GM21447 (cell line): ENCODE data around the gene FURIN.
"Not testable (repeated sequence)": the region's sequence is repeated elsewhere in the genome, so short reads cannot be mapped to it uniquely, and the experiment has no call there.

Source experiments
- ATAC-seq: cut with Tn5 transposase; IDR thresholded peaks from one replicate; pipeline ENCODE4 v1.9.1; 2021; ENCODE audit not compliant: unreplicated experiment

The FURIN gene

DNA sequence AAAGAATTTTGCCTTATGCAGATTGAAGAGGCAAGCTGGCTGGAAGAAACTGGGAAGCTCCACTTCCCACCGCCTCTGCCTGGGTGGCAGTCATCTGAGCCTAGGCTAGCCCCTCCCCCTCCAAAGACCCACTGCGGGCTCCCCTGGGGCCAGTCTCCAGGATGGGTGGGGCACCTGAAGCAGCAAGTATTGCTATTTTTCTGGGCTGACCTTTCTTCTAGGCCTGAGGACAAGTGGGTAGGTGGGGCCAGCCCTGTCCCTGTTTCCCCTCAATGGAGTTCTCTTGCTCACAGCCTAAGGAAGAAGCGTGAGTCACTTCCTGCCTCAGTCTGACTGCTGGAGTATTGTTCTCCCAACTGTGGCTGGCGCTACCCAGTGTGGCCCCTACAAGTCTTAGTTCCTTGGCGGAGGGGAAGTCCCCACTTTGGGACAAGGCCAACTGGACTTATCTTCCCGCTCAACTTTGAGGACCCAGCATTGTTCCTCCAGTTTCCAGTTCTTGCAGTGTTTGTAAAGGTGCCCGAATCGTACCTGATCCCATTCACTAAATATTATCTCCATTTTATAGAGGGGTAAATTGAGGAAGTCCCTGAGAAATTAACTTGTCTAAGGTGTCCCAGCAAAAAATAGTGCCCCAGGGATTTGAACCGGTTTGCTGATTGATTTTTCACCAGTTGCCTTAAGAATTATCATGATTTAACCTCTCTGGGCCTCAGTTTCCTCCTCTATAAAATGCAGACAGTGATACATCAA, 1.4 kb downstream of the FURIN start:
- ATAC-seq = no peak

DNA sequence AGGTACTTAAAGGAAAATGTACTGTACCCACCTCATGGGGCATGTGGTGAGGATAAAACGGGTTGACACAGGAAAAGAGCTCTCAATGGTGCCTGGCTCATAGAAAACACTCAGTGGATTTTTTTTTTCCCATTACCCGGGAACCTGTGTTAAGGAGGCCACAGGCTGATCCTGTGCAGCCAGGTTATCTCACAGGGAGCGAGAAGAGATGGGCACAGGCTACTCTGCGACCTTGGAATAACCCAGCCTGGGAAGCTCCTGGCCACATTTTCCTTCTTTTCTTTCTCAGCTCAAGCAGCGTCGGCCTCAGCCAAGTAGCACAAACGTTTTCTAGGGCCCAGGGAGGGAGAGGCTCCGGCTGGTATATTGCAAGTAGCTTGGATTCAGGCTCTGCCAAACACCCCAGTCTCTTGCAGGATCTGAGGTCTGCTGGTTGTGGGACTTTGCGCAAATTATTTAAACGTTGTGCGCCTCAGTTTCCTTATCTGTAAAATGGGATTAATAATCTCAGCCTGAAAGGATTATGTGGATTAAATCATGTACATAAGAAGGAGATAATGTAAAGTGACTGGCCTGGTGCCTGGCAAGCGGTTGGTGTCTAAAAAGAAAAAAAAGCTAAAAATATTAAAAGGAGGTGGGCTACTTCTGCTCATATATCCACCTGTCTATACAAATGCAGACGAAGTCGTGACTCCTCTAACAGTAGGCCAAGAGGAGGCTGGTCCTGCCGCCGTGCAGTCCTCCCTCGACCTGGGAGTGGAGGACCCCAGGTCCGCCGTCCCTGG, 2.2 kb downstream of the FURIN start:
- peak; percentile 4 for ATAC-seq

DNA sequence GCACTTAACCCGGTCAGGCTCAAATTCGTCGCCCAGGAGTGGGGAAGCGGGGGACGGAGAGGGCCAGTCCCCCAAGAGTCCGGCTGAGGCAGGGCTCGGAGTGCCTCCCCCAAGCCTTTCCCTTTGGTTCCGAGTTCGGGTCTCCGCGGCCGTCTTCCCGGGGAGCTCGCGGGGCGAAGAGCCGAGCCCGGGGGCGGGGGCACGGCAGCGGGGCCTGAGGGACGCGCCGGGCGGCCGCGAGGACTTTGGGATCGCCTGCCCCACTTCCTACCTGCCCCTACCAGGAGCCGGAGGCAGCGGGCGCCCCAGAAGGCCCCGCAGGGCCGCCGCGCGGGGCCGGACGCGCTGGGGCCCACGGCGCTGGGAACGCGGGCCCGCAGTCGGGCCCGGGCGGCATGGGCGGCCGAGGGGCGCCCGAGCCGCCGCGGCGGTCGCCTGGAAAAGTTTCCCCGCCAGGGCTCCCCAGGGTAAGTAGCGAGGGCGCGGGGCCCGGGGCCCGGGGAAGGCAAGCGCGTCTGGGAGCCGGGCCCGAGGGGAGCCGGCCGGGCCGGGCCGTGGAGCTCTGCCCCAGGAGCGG, 2.8 kb downstream of the FURIN start:
- peak; percentile 11 for ATAC-seq

DNA sequence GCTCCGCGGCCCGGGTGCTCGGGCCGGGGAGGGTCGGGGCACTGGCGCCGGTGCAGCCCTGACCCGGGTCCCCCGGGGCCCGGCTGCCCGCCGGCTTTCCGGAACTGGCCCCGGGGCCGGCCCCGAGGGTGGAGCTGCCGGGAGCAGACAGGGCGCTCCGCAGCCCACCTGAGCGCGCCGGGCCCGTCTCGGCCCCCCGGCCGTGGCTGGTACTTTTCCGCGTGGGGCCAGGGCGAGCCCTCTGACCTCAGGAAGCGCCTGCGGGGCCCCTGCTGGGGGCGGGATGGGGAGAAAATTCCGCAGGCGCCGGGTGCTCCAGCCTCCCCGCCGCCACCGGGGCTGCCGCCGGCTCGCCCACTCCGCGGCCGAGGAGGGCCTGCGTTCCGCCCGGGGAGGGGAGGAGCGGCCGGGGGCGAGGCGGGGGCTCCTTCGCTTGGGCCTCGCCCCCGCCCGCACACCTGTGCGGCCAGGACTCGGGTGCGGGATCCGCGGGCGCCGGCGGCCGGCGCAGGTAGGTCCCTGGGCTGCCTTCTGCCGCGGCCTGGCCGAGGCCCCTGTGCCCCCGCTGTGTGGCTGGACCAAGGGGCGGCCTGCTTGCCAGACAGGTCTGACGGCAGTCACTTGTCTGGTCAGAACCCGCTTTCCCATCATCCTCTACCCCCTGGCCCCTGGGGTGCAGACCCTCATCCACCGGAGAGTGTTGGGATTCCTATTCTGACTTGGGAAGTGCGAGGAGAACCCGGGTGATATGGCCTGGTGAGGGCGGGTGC, 3.5 kb downstream of the FURIN start:
- ATAC-seq = peak; percentile 14

DNA sequence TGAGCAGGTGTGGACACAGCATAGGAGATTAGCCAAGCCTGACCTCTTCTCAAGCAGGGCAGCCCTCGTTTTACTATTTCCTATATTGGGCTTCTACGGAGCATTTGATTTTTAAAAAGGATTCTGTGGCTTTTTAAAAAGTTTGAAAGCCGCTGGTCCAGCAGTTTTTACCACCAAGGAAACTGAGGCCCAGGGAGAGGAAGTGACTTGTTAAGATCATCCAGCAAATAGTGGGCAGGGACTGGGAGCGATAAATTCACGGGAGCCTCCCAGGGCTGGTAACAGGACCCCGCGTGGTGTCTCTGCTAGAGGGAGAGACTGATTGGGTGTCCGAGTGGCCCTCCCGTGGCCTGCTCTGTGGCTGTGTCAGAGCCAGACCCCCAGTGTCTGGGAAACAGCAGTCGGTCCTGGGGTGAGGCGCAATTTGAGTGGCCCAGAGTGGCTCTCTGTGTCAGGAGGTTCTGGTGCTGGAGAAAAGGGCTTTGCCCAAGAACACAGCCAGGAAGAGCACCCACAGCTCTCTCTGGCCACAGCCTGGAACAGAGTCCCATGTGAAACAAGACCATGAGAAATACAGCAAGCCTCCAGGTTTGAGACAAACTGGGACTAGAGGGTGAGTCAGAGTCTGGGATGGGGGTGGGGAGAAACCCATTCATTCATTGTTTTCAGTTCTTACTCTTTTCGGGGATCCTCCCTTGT, 4.2 kb downstream of the FURIN start:
- ATAC-seq = peak; percentile 32

GRCh38 chr15:90873488-90873997, 5.2 kb downstream of the FURIN start:
- ATAC-seq = no peak

DNA sequence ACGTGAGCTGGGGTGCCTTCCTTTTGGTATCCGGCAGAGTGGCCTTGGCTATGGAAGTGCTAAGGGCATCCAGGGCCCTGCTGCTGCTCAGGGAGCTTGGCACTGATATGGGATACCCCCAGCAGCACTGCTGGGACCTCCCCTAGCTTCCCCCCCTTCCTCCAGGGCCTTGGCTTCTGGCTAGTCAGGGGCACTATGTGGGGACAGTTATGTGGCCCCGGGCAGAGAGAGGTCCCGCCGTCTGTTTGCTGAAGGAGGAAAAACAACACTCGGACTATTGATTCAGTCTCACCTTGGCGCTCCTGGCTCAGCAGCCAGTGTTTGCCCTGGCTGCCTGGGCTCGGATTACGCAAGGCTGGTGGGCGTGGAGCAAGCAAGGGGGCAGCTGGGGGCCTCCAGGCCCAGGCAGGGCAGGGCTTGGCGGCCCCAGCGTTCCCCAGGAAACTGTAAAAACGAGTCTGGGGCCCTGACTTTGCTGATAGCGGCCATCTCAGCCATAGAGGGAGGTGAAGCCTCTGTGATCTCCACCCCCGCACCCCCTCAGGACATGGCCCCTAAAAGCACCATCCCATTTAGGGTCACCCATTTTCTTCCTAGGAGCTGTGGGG, 5.7 kb downstream of the FURIN start:
- no peak for ATAC-seq

DNA sequence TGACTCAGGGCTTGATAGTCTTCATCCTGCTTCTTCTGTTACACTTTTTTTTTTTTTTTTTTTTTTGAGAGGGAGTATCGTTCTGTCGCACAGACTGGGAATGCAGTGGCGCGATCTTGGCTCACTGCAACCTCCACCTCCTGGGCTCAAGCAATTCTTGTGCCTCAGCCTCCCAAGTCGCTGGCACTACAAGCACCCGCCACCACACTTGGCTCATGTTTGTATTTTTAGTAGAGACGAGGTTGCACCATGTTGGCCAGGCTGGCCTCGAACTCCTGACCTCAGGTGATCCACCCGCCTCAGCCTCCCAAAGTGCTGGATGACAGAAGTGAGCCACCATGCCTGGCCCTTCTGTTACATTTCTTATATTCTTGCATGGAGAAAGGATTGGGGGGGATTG, 6.6 kb downstream of the FURIN start:
- not testable (repeated sequence) for ATAC-seq

DNA sequence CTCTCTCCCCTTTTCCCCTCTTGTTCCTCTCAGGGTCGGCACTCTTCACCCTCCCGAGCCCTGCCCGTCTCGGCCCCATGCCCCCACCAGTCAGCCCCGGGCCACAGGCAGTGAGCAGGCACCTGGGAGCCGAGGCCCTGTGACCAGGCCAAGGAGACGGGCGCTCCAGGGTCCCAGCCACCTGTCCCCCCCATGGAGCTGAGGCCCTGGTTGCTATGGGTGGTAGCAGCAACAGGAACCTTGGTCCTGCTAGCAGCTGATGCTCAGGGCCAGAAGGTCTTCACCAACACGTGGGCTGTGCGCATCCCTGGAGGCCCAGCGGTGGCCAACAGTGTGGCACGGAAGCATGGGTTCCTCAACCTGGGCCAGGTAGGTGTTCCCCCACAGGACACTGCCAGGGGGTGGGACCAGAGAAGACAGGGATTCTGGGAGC, 7.2 kb downstream of the FURIN start:
- no peak for ATAC-seq

DNA sequence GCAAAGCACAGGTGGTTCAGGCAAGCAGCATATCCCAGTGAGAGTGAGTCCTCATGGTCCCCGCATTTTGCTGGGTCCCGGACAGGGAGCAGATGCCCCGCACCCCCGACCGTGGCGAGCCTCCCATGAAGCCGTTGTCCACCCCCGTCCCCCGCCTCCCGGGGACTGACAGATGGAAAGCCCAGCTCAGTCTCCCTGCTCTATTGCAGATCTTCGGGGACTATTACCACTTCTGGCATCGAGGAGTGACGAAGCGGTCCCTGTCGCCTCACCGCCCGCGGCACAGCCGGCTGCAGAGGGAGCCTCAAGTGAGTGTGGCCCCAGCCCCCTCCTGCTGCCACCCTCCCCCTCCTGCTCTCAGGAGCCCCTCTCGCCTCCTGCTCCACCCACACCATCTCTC, 7.7 kb downstream of the FURIN start:
- no peak for ATAC-seq

- ATAC-seq = no peak
Observed at GRCh38 chr15:90876512-90877170, 8.3 kb downstream of the FURIN start.

GRCh38 chr15:90877315-90877714, 8.9 kb downstream of the FURIN start:
- ATAC-seq = no peak

DNA sequence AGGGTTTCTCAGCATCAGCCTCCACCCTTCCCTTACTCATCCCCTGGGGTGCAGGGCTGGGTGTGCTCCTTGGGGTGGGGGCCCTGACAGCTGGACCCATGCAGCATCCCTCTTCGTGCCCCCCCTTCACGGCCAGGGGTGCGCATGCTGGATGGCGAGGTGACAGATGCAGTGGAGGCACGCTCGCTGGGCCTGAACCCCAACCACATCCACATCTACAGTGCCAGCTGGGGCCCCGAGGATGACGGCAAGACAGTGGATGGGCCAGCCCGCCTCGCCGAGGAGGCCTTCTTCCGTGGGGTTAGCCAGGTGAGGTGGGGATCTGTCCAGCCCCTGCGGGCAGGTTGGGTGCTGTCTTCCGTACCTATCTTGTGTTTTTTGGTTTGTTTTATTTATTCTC, 9.6 kb downstream of the FURIN start:
- no peak for ATAC-seq

- ATAC-seq = no peak
Observed at GRCh38 chr15:90878660-90879059, 10.3 kb downstream of the FURIN start.

- ATAC-seq = no peak
Observed at GRCh38 chr15:90879730-90880366, 11.5 kb downstream of the FURIN start.

- no peak for ATAC-seq
Observed at GRCh38 chr15:90880381-90881145, 12.2 kb downstream of the FURIN start.

DNA sequence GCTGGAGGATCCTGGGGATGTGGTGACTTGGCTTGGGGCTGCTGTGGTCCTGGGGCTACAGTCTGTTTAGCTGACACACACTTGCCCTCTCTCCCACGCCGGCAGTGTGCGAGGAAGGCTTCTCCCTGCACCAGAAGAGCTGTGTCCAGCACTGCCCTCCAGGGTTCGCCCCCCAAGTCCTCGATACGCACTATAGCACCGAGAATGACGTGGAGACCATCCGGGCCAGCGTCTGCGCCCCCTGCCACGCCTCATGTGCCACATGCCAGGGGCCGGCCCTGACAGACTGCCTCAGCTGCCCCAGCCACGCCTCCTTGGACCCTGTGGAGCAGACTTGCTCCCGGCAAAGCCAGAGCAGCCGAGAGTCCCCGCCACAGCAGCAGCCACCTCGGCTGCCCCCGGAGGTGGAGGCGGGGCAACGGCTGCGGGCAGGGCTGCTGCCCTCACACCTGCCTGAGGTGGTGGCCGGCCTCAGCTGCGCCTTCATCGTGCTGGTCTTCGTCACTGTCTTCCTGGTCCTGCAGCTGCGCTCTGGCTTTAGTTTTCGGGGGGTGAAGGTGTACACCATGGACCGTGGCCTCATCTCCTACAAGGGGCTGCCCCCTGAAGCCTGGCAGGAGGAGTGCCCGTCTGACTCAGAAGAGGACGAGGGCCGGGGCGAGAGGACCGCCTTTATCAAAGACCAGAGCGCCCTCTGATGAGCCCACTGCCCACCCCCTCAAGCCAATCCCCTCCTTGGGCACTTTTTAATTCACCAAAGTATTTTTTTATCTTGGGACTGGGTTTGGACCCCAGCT, 13.0 kb downstream of the FURIN start:
- no peak for ATAC-seq
